Neural cell (in vitro differentiated cells): ENCODE measurements around the gene IL1RAPL2.

Experiments
- CTCF ChIP-seq: fragments of 450-650 bp; IDR thresholded peaks from 2 replicates; pipeline ENCODE4 v1.5.1; 2014; ENCODE audit warnings: antibody characterized with exemption, mild to moderate bottlenecking, moderate library complexity; ENCODE audit not compliant: poor library complexity, severe bottlenecking
- EP300 ChIP-seq: fragments of 450-650 bp; conservative IDR thresholded peaks from 2 replicates; pipeline ENCODE4 v1.6.1; 2014; ENCODE audit warnings: antibody characterized with exemption, mild to moderate bottlenecking, moderate library complexity; ENCODE audit not compliant: poor library complexity, severe bottlenecking
- EZH2 ChIP-seq: fragments of 200-600, 300-800 bp; shearing (Covaris generic), sonication (generic); IDR thresholded peaks from 2 replicates; pipeline ENCODE4 v1.6.1; 2014; ENCODE audit warnings: antibody characterized with exemption, low read length, borderline replicate concordance, mild to moderate bottlenecking; ENCODE audit not compliant: insufficient read depth, poor library complexity, severe bottlenecking
- TAF1 ChIP-seq: IDR thresholded peaks from 2 replicates; pipeline ENCODE4 v1.6.1; 2012; ENCODE audit warnings: low read depth
- TF ChIP-seq, protein P1 (sequence below): IDR thresholded peaks from 2 replicates; pipeline ENCODE4 v1.6.1; 2012; ENCODE audit warnings: borderline replicate concordance

DNA sequence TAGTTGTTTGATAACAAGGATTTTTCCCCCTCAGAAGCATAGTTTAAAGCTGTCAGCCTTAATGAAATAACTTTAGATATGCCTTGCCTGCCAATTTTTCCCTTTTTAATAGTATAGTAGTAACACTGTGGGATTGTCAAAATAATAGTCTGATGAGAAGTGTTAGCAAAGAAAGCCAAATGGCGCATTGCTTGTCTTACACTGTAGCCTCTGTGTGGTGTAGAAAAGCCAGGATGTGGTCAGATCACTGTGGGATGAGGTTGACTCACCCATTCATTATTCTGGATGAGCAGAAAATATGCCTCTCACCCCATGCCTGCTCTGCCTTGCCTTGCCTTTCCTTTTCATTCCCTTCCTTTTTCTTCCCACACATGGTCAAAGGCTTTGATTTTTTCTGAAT lies 998.5 kb downstream of the IL1RAPL2 start:
- TF ChIP-seq CTCF (no peak), TAF1 (no peak), EP300 (no peak), EZH2 (no peak)
- TF ChIP-seq, protein P1, sequence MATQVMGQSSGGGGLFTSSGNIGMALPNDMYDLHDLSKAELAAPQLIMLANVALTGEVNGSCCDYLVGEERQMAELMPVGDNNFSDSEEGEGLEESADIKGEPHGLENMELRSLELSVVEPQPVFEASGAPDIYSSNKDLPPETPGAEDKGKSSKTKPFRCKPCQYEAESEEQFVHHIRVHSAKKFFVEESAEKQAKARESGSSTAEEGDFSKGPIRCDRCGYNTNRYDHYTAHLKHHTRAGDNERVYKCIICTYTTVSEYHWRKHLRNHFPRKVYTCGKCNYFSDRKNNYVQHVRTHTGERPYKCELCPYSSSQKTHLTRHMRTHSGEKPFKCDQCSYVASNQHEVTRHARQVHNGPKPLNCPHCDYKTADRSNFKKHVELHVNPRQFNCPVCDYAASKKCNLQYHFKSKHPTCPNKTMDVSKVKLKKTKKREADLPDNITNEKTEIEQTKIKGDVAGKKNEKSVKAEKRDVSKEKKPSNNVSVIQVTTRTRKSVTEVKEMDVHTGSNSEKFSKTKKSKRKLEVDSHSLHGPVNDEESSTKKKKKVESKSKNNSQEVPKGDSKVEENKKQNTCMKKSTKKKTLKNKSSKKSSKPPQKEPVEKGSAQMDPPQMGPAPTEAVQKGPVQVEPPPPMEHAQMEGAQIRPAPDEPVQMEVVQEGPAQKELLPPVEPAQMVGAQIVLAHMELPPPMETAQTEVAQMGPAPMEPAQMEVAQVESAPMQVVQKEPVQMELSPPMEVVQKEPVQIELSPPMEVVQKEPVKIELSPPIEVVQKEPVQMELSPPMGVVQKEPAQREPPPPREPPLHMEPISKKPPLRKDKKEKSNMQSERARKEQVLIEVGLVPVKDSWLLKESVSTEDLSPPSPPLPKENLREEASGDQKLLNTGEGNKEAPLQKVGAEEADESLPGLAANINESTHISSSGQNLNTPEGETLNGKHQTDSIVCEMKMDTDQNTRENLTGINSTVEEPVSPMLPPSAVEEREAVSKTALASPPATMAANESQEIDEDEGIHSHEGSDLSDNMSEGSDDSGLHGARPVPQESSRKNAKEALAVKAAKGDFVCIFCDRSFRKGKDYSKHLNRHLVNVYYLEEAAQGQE, result no peak
